HCT116 (cell line): Measurements from ENCODE around the gene SETD9.

Experiments used
- CEBPB ChIP-seq: IDR thresholded peaks from 2 replicates; pipeline ENCODE4 v1.6.1; 2012; ENCODE audit warnings: low read depth
- EGR1 ChIP-seq: IDR thresholded peaks from 2 replicates; pipeline ENCODE4 v1.6.1; 2012; ENCODE audit warnings: low read depth
- EZH2 ChIP-seq: fragments of 200-600 bp; sonication (generic); IDR thresholded peaks from 2 replicates; pipeline ENCODE4 v1.6.1; 2017; ENCODE audit warnings: antibody characterized with exemption, mixed run types
- EZH2phosphoT487 ChIP-seq: fragments of 200-600 bp; IDR thresholded peaks from 2 replicates; pipeline ENCODE4 v1.6.1; 2018; ENCODE audit warnings: antibody characterized with exemption, borderline replicate concordance
- JUND ChIP-seq: IDR thresholded peaks from 2 replicates; pipeline ENCODE4 v1.6.1; 2012
- POLR2A ChIP-seq: IDR thresholded peaks from 2 replicates; pipeline ENCODE4 v1.7.0; 2011; ENCODE audit warnings: borderline replicate concordance; ENCODE audit not compliant: insufficient read depth, insufficient read length; ENCODE audit errors: extremely low read depth
- POLR2AphosphoS5 ChIP-seq: IDR thresholded peaks from 2 replicates; pipeline ENCODE4 v1.6.1; 2011; ENCODE audit warnings: mild to moderate bottlenecking, low read depth, low read length, moderate library complexity
- REST ChIP-seq: IDR thresholded peaks from 2 replicates; pipeline ENCODE4 v1.6.1; 2012; ENCODE audit warnings: low read depth
- SP1 ChIP-seq: IDR thresholded peaks from 2 replicates; pipeline ENCODE4 v1.6.1; 2012; ENCODE audit warnings: low read depth
- TCF7L2 ChIP-seq: IDR thresholded peaks from 2 replicates; pipeline ENCODE4 v1.7.0; 2011; ENCODE audit warnings: borderline replicate concordance, inconsistent platforms; ENCODE audit not compliant: insufficient read depth, insufficient read length; ENCODE audit errors: extremely low read depth
- ZNF274 ChIP-seq: fragments of 200-500 bp; sonication (Bioruptor generic); IDR thresholded peaks from 2 replicates; pipeline ENCODE4 v1.6.1; 2014; ENCODE audit warnings: mild to moderate bottlenecking, low read depth, low read length, inconsistent platforms
- TF ChIP-seq, protein P1 (sequence below), 3 experiments: fragments of 200-600 bp in 1 of 3; sonication (generic) in 1 of 3; IDR thresholded peaks in 2 of 3; conservative IDR thresholded peaks in 1 of 3; 2 replicates each; pipeline ENCODE4 v1.5.1; 2012 to 2017; ENCODE audit warnings: low read depth in 2 of 3, low read length in 2 of 3, antibody characterized with exemption in 1 of 3, borderline replicate concordance in 1 of 3, control low read depth in 1 of 3, mild to moderate bottlenecking in 1 of 3, mixed read lengths in 1 of 3, mixed run types in 1 of 3, moderate library complexity in 1 of 3; ENCODE audit not compliant: insufficient read depth in 1 of 3
- TF ChIP-seq, protein P2 (sequence below): IDR thresholded peaks from 2 replicates; pipeline ENCODE4 v1.6.1; 2012

- no peak for TF ChIP-seq EGR1
- TF ChIP-seq, protein P1, sequence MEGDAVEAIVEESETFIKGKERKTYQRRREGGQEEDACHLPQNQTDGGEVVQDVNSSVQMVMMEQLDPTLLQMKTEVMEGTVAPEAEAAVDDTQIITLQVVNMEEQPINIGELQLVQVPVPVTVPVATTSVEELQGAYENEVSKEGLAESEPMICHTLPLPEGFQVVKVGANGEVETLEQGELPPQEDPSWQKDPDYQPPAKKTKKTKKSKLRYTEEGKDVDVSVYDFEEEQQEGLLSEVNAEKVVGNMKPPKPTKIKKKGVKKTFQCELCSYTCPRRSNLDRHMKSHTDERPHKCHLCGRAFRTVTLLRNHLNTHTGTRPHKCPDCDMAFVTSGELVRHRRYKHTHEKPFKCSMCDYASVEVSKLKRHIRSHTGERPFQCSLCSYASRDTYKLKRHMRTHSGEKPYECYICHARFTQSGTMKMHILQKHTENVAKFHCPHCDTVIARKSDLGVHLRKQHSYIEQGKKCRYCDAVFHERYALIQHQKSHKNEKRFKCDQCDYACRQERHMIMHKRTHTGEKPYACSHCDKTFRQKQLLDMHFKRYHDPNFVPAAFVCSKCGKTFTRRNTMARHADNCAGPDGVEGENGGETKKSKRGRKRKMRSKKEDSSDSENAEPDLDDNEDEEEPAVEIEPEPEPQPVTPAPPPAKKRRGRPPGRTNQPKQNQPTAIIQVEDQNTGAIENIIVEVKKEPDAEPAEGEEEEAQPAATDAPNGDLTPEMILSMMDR (IDR thresholded peaks at IDR 0.05 in 2 of 3, conservative IDR thresholded peaks at IDR 0.05 in 1 of 3; ENCODE audit: borderline replicate concordance in 1 of 3, insufficient read depth in 1 of 3, low read depth in 2 of 3, low read length in 2 of 3): no peak
- no peak for TF ChIP-seq EZH2phosphoT487
- TF ChIP-seq REST: no peak
- TF ChIP-seq POLR2A: no peak
- TF ChIP-seq ZNF274: no peak
- TF ChIP-seq SP1: no peak
- no peak for TF ChIP-seq JUND
- no peak for TF ChIP-seq POLR2AphosphoS5
- no peak for TF ChIP-seq EZH2
- TF ChIP-seq, protein P2, sequence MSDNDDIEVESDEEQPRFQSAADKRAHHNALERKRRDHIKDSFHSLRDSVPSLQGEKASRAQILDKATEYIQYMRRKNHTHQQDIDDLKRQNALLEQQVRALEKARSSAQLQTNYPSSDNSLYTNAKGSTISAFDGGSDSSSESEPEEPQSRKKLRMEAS: no peak
- no peak for TF ChIP-seq CEBPB
- no peak for TF ChIP-seq TCF7L2
Observed at GRCh38 chr5:56908942-56909293, 478 bp upstream of the SETD9 start.
